Neural cell (in vitro differentiated cells): ENCODE results near the gene ASB1. TPM values are rescaled to one million over a fixed set of nuclear protein-coding genes. Genes with fewer than 3 reads are reported as not detected.

Source experiments
- H2AFZ ChIP-seq: fragments of 200-600, 300-800 bp; sonication (generic), shearing (Covaris generic); 2 replicates; pipeline ENCODE4 v1.6.0; 2014; ENCODE audit warnings: low read depth, mild to moderate bottlenecking, antibody characterized with exemption, low read length, moderate library complexity
- H3F3A ChIP-seq: fragments of 200-600 bp; shearing (Covaris generic); 2 replicates; pipeline ENCODE4 v1.6.1; 2016; ENCODE audit warnings: mild to moderate bottlenecking, moderate library complexity, mixed read lengths, antibody characterized with exemption, low read length; ENCODE audit not compliant: insufficient read depth, poor library complexity, severe bottlenecking
- H3K27ac ChIP-seq: fragments of 200-600, 300-800 bp; sonication (generic), shearing (Covaris generic); 2 replicates; pipeline ENCODE4 v1.5.1; 2014; ENCODE audit warnings: mild to moderate bottlenecking, low read length, moderate library complexity
- H3K27me3 ChIP-seq: fragments of 300-800, 200-600 bp; sonication (generic), shearing (Covaris generic); 2 replicates; pipeline ENCODE4 v1.6.0; 2014; ENCODE audit warnings: mild to moderate bottlenecking, low read depth, low read length, moderate library complexity; ENCODE audit not compliant: insufficient read depth
- H3K36me3 ChIP-seq: fragments of 300-800, 200-600 bp; sonication (generic), shearing (Covaris generic); 2 replicates; pipeline ENCODE4 v1.5.1; 2014; ENCODE audit warnings: mild to moderate bottlenecking, antibody characterized with exemption, low read length, moderate library complexity; ENCODE audit not compliant: insufficient read depth
- H3K4me2 ChIP-seq: fragments of 300-800, 200-600 bp; sonication (generic), shearing (Covaris generic); 2 replicates; pipeline ENCODE4 v1.6.0; 2014; ENCODE audit warnings: mild to moderate bottlenecking, low read length
- H3K4me3 ChIP-seq: fragments of 300-800, 200-600 bp; sonication (generic), shearing (Covaris generic); 2 replicates; pipeline ENCODE4 v1.5.1; 2014; ENCODE audit warnings: mild to moderate bottlenecking, low read length, moderate library complexity
- H3K79me2 ChIP-seq: fragments of 200-600 bp; shearing (Covaris generic); replicated peaks from 2 replicates; pipeline ENCODE4 v1.6.0; 2014; ENCODE audit warnings: mild to moderate bottlenecking, low read length, moderate library complexity; ENCODE audit not compliant: insufficient read depth
- H3K9ac ChIP-seq: fragments of 300-800, 200-600 bp; sonication (generic), shearing (Covaris generic); 2 replicates; pipeline ENCODE4 v1.6.1; 2016; ENCODE audit warnings: mild to moderate bottlenecking, low read length, mixed read lengths
- H3K9me2 ChIP-seq: fragments of 200-600 bp; shearing (Covaris generic); 2 replicates; pipeline ENCODE4 v1.6.1; 2016; ENCODE audit warnings: mild to moderate bottlenecking, low read length, mixed read lengths; ENCODE audit not compliant: insufficient read depth
- H3K9me3 ChIP-seq: fragments of 200-600, 300-800 bp; sonication (generic), shearing (Covaris generic); 2 replicates; pipeline ENCODE4 v1.6.1; 2016; ENCODE audit warnings: mild to moderate bottlenecking, mixed run types, low read length, moderate library complexity, mixed read lengths
- H4K20me1 ChIP-seq: fragments of 200-600 bp; shearing (Covaris generic); 2 replicates; pipeline ENCODE4 v1.6.1; 2016; ENCODE audit warnings: mild to moderate bottlenecking, mixed run types; ENCODE audit not compliant: insufficient read depth
- CTCF ChIP-seq: fragments of 450-650 bp; IDR thresholded peaks from 2 replicates; pipeline ENCODE4 v1.5.1; 2014; ENCODE audit warnings: antibody characterized with exemption, mild to moderate bottlenecking, moderate library complexity; ENCODE audit not compliant: poor library complexity, severe bottlenecking
- EP300 ChIP-seq: fragments of 450-650 bp; conservative IDR thresholded peaks from 2 replicates; pipeline ENCODE4 v1.6.1; 2014; ENCODE audit warnings: antibody characterized with exemption, mild to moderate bottlenecking, moderate library complexity; ENCODE audit not compliant: poor library complexity, severe bottlenecking
- EZH2 ChIP-seq: fragments of 200-600, 300-800 bp; shearing (Covaris generic), sonication (generic); IDR thresholded peaks from 2 replicates; pipeline ENCODE4 v1.6.1; 2014; ENCODE audit warnings: antibody characterized with exemption, low read length, borderline replicate concordance, mild to moderate bottlenecking; ENCODE audit not compliant: insufficient read depth, poor library complexity, severe bottlenecking
- MXI1 ChIP-seq: fragments of 450-650 bp; conservative IDR thresholded peaks from 2 replicates; pipeline ENCODE4 v1.6.1; 2014; ENCODE audit warnings: antibody characterized with exemption, mild to moderate bottlenecking; ENCODE audit not compliant: poor library complexity, severe bottlenecking
- POLR2AphosphoS5 ChIP-seq: IDR thresholded peaks from 2 replicates; pipeline ENCODE4 v1.6.1; 2012
- RAD21 ChIP-seq: fragments of 450-650 bp; conservative IDR thresholded peaks from 2 replicates; pipeline ENCODE4 v1.6.1; 2014; ENCODE audit warnings: antibody characterized with exemption, mild to moderate bottlenecking, moderate library complexity
- REST ChIP-seq: IDR thresholded peaks from 2 replicates; pipeline ENCODE4 v1.6.1; 2012; ENCODE audit warnings: borderline replicate concordance
- SMC3 ChIP-seq: fragments of 450-650 bp; conservative IDR thresholded peaks from 2 replicates; pipeline ENCODE4 v1.6.1; 2014; ENCODE audit warnings: antibody characterized with exemption, mild to moderate bottlenecking, moderate library complexity; ENCODE audit not compliant: poor library complexity
- TAF1 ChIP-seq: IDR thresholded peaks from 2 replicates; pipeline ENCODE4 v1.6.1; 2012; ENCODE audit warnings: low read depth
- polyA plus RNA-seq: library from polyadenylated mRNA; depleted of rRNA; stranded (reverse); fragments of >200 nt; gene quantifications from 2 replicates; pipeline ENCODE4 v1.2.3, GENCODE V29; 2014

Gene ASB1
- polyA plus RNA-seq, 1 donor from 2014 or later, result 13.7 TPM

- H3K4me2 ChIP-seq, result no peak overlapping the region
- no peaks in the 10 kb centered on the region for H3K9me3 ChIP-seq
- H3K9ac ChIP-seq, result no peak overlapping the region
- no peaks in the 10 kb centered on the region for H3K79me2 ChIP-seq
- H3K9me2 ChIP-seq, result no peaks in the 10 kb centered on the region
- no peaks in the 10 kb centered on the region for H4K20me1 ChIP-seq
- no peak overlapping the region for H3K27ac ChIP-seq
- H3K4me3 ChIP-seq, result no peak overlapping the region
- no peaks in the 10 kb centered on the region for H3F3A ChIP-seq
- no peaks in the 10 kb centered on the region for H3K36me3 ChIP-seq
- TF ChIP-seq EZH2 (no peak), RAD21 (no peak), TAF1 (no peak), REST (no peak), CTCF (no peak), POLR2AphosphoS5 (no peak), MXI1 (no peak), SMC3 (no peak), EP300 (no peak)
- H2AFZ ChIP-seq, result no peak overlapping the region
- H3K27me3 ChIP-seq, result no peaks in the 10 kb centered on the region
Observed at GRCh38 chr2:238456970-238457926, 30.5 kb downstream of the ASB1 start.

GRCh38 chr2:238457927-238458324 lies 31.2 kb downstream of the ASB1 start:
- Histone ChIP-seq H3K27me3 (no peaks in the 10 kb centered on the region), H2AFZ (no peak overlapping the region), H3K27ac (no peak overlapping the region), H4K20me1 (no peaks in the 10 kb centered on the region), H3F3A (no peaks in the 10 kb centered on the region), H3K36me3 (no peaks in the 10 kb centered on the region), H3K4me3 (no peak overlapping the region), H3K9me3 (no peaks in the 10 kb centered on the region), H3K9ac (no peak overlapping the region), H3K79me2 (no peaks in the 10 kb centered on the region), H3K9me2 (no peaks in the 10 kb centered on the region), H3K4me2 (no peak overlapping the region)
- TF ChIP-seq TAF1, result no peak
- TF ChIP-seq POLR2AphosphoS5, result no peak
- no peak for TF ChIP-seq EZH2
- no peak for TF ChIP-seq REST
- no peak for TF ChIP-seq EP300
- no peak for TF ChIP-seq MXI1
- no peak for TF ChIP-seq RAD21
- no peak for TF ChIP-seq CTCF
- no peak for TF ChIP-seq SMC3
